ENCODE measurements around the gene LARP6. TPM values are rescaled to one million over a fixed set of nuclear protein-coding genes. Genes with fewer than 3 reads are reported as not detected.

LARP6 gene
- total and polyA plus RNA-seq, 4 donors: 0.89 to 2.9 (median 1.5) TPM

GRCh38 chr15:70801109-70801508, 52.8 kb downstream of the LARP6 start:
- Histone ChIP-seq H3K9me3 (ENCODE audit: control insufficient read depth in 4 of 4, low read length in 3 of 4) (no peaks in the 10 kb centered on the region), H3K27ac (ENCODE audit: low read depth in 1 of 2, low read length in 2 of 2) (no peak overlapping the region), H3K27me3 (ENCODE audit: control insufficient read depth in 4 of 4, insufficient read depth in 4 of 4, low read length in 3 of 4) (no peaks in the 10 kb centered on the region), H3K4me1 (ENCODE audit: control insufficient read depth in 4 of 4, insufficient read depth in 4 of 4, low read length in 3 of 4) (peaks cover 2 to 9% (median 7%) of the 10 kb centered on the region in 4 donors), H3K4me3 (ENCODE audit: low read depth in 1 of 3, low read length in 3 of 3) (no peak overlapping the region), H3K36me3 (ENCODE audit: control insufficient read depth in 4 of 4, insufficient read depth in 3 of 4, low read depth in 1 of 4, low read length in 3 of 4) (no peaks in the 10 kb centered on the region), H3K9ac (ENCODE audit: low read depth in 1 of 2, low read length in 2 of 2) (no peak overlapping the region)
- 94% methylated on average over 5 of the region's 5 CpGs for WGBS
- no peak for DNase-seq (ENCODE audit: low spot score)
- TF ChIP-seq EGR1 (IDR thresholded peaks at IDR 0.05; ENCODE audit: low read depth in 2 of 2) (no peak), HNF4G (IDR thresholded peaks at IDR 0.05) (no peak), SP1 (IDR thresholded peaks at IDR 0.05) (no peak), YY1 (IDR thresholded peaks at IDR 0.05) (no peak), REST (IDR thresholded peaks at IDR 0.05) (no peak), RAD21 (IDR thresholded peaks at IDR 0.05) (no peak), FOXA2 (IDR thresholded peaks at IDR 0.05) (no peak), JUND (IDR thresholded peaks at IDR 0.05) (no peak), HNF4A (conservative IDR thresholded peaks at IDR 0.05) (no peak), TAF1 (conservative IDR thresholded peaks at IDR 0.05) (no peak), RXRA (IDR thresholded peaks at IDR 0.05) (no peak), ZBTB33 (IDR thresholded peaks at IDR 0.05) (no peak)
- TF ChIP-seq, protein P1, sequence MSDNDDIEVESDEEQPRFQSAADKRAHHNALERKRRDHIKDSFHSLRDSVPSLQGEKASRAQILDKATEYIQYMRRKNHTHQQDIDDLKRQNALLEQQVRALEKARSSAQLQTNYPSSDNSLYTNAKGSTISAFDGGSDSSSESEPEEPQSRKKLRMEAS (IDR thresholded peaks at IDR 0.05): no peak

DNA sequence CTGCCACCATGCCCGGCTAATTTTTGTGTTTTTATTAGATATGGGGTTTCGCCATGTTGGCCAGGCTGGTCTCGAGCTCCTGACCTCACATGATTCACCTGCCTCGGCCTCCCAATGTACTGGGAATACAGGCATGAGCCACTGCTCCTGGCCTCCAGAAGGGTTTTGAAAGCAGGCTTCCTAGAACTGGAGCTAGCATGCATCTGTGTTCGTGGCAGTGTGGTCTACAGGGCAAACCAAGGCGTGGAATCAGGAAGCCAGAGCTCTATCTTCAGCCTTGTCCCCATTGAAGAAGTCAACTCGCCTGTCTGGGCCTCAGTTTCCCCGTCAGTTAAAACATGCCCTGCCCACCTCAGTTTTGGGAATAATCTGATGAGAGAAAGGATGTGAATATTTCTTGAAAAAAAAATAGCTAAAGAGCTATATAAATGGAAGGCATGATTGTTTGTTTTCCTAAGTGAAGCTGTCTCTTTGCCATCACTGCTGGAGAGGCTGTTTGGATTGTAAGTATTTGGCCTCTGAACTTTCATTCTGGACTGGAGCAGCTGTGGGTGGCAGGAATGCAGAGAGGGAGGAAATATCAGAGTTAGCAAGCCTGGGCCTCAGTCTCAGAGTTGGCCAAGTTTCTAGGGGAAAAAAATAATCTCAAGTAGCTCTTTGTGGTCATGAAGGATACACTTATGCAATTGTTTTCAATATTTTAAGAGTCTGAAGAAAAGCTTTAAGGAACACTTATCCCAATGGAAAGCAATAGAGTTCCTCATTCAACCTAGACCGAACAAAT, 54.1 kb downstream of the LARP6 start:
- WGBS: 86% methylated on average over 9 of the region's 9 CpGs
- Histone ChIP-seq H3K9ac (ENCODE audit: low read depth in 1 of 2, low read length in 2 of 2) (no peak overlapping the region), H3K9me3 (ENCODE audit: control insufficient read depth in 4 of 4, low read length in 3 of 4) (no peaks in the 10 kb centered on the region), H3K27ac (ENCODE audit: low read depth in 1 of 2, low read length in 2 of 2) (peak overlapping the region; percentile 15 to 31), H3K27me3 (ENCODE audit: control insufficient read depth in 4 of 4, insufficient read depth in 4 of 4, low read length in 3 of 4) (no peaks in the 10 kb centered on the region), H3K36me3 (ENCODE audit: control insufficient read depth in 4 of 4, insufficient read depth in 3 of 4, low read depth in 1 of 4, low read length in 3 of 4) (no peaks in the 10 kb centered on the region), H3K4me1 (ENCODE audit: control insufficient read depth in 4 of 4, insufficient read depth in 4 of 4, low read length in 3 of 4) (peaks cover 2 to 9% (median 7%) of the 10 kb centered on the region in 4 donors), H3K4me3 (ENCODE audit: low read depth in 1 of 3, low read length in 3 of 3) (no peak overlapping the region)
- no peak for DNase-seq (ENCODE audit: low spot score)
- TF ChIP-seq, protein P2, sequence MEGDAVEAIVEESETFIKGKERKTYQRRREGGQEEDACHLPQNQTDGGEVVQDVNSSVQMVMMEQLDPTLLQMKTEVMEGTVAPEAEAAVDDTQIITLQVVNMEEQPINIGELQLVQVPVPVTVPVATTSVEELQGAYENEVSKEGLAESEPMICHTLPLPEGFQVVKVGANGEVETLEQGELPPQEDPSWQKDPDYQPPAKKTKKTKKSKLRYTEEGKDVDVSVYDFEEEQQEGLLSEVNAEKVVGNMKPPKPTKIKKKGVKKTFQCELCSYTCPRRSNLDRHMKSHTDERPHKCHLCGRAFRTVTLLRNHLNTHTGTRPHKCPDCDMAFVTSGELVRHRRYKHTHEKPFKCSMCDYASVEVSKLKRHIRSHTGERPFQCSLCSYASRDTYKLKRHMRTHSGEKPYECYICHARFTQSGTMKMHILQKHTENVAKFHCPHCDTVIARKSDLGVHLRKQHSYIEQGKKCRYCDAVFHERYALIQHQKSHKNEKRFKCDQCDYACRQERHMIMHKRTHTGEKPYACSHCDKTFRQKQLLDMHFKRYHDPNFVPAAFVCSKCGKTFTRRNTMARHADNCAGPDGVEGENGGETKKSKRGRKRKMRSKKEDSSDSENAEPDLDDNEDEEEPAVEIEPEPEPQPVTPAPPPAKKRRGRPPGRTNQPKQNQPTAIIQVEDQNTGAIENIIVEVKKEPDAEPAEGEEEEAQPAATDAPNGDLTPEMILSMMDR (IDR thresholded peaks at IDR 0.05; ENCODE audit: low read depth, low read length, missing input control): no peak
- TF ChIP-seq REST (IDR thresholded peaks at IDR 0.05) (no peak), RAD21 (IDR thresholded peaks at IDR 0.05) (peak; percentile 36), NR2F2 (IDR thresholded peaks at IDR 0.05) (peak; percentile 96), HNF4A (conservative IDR thresholded peaks at IDR 0.05) (peak in 1 of 2 donors; percentile 64), YY1 (IDR thresholded peaks at IDR 0.05) (peak; percentile 40), SP1 (IDR thresholded peaks at IDR 0.05) (peak; percentile 34), RXRA (IDR thresholded peaks at IDR 0.05) (peak; percentile 18 to 27), EGR1 (IDR thresholded peaks at IDR 0.05; ENCODE audit: low read depth in 2 of 2) (no peak), FOXA2 (IDR thresholded peaks at IDR 0.05) (no peak), TAF1 (conservative IDR thresholded peaks at IDR 0.05) (no peak), ATF3 (IDR thresholded peaks at IDR 0.05) (no peak), FOXA1 (IDR thresholded peaks at IDR 0.05) (no peak), JUND (IDR thresholded peaks at IDR 0.05) (peak in 1 of 2 donors; percentile 13)
- TF ChIP-seq, protein P1 (IDR thresholded peaks at IDR 0.05): no peak
